NB4 (cell line): ENCODE data around the gene RPS6KA3.

Source experiments
- DNase-seq: peaks from one replicate; pipeline ENCODE4 v3.0.0; 2010; ENCODE audit warnings: low read depth
- H3K4me3 ChIP-seq: one replicate; pipeline ENCODE4 v1.5.1; 2011; ENCODE audit warnings: mild to moderate bottlenecking, low read depth, low read length, moderate library complexity
- CTCF ChIP-seq: IDR thresholded peaks from one replicate; pipeline ENCODE4 v1.5.1; 2012; ENCODE audit warnings: low read depth, low read length
- MAX ChIP-seq: IDR thresholded peaks from 2 replicates; pipeline ENCODE4 v1.6.1; 2011; ENCODE audit warnings: low read depth, low read length
- MYC ChIP-seq: IDR thresholded peaks from 2 replicates; pipeline ENCODE4 v1.6.1; 2011; ENCODE audit warnings: low read depth, low read length
- POLR2A ChIP-seq: IDR thresholded peaks from 2 replicates; pipeline ENCODE4 v1.6.1; 2011; ENCODE audit warnings: mild to moderate bottlenecking; ENCODE audit not compliant: insufficient read length; ENCODE audit errors: extremely low read depth

RPS6KA3 gene

DNA sequence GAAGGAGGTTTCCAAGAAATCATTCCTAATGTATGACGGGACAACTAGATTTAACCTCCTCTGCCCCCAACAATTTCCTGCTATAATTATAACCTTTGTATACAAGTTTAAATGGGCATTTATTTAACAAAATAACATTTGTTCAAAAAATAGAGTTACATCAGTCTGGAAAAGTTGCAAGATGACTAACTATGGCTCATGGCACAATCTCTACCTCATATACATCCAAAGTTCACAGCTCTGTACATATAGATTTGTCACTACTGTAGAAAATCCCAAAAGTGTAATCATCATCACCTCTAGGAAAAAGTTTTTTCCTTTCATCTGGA lies 3.8 kb upstream of the RPS6KA3 start:
- H3K4me3 ChIP-seq: no peak overlapping the region
- TF ChIP-seq POLR2A (no peak), MAX (no peak), CTCF (no peak), MYC (no peak)
- no peak for DNase-seq

- no peak for DNase-seq
- TF ChIP-seq POLR2A (no peak), MYC (no peak), MAX (no peak)
- H3K4me3 ChIP-seq: no peak overlapping the region
Observed at GRCh38 chrX:20269848-20270561, 3.3 kb upstream of the RPS6KA3 start.

DNA sequence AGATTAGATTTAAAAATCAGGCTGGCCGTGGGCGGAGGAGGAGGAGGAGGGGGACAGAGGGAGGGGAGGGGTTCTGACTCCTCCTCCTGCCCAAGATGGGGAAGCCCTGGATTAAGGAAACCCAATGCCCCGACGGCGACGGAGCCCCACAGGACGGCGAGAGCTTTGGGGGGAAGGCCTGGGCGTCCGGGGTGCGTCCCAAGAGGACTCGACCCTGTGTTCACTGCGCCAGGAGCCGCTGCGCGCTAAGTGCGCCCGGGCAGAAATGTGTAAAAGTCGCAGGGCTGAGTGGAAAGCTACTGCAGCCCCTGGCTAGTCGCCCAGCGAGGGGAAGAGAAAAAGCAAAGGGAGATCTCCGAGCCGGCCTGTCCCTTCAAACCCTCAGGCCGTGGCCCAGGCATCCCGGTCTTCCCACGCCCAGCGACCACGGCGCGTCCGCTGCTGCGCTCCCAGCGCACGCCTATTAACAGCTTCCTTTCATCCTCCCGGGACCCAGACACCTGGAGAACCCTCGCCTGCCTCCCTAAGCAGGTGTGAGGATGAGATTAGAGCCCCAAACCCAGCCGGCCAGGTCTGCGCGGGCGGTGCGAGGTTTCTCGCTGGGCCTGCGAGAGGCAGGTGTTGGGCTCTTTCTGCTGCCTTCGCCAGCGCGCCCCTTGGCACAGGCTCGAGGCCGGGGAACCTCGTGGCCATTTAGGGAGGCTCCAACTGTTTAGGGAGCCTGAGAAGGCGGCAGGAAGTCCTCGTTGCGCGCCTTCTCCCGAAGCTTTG lies 1.4 kb upstream of the RPS6KA3 start:
- no peak overlapping the region for H3K4me3 ChIP-seq
- DNase-seq: no peak
- TF ChIP-seq MYC: no peak
- no peak for TF ChIP-seq POLR2A
- TF ChIP-seq CTCF: no peak
- TF ChIP-seq MAX: no peak

DNA sequence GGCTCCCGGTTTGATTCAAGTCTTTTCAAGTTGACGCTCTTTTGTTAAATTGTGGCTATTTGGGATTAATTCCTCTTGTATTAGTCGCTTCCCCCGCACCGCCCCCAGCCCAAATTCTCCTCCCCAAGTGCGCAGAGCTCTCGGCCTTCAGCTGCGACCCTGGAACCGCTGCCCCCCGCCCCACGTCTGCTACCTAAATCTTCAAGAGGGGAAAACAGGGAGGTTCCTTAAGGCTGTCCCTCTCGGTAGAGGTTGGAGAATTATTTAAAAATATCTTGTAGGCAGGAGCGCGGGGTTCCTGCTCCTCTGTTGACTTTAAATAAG lies 860 bp upstream of the RPS6KA3 start:
- TF ChIP-seq MYC: no peak
- TF ChIP-seq POLR2A: no peak
- no peak for TF ChIP-seq MAX
- TF ChIP-seq CTCF: no peak
- peak overlapping the region; percentile 53 for H3K4me3 ChIP-seq
- no peak for DNase-seq

- DNase-seq: peak; percentile 67
- H3K4me3 ChIP-seq: peak overlapping the region; percentile 85
- no peak for TF ChIP-seq MYC
- TF ChIP-seq MAX: no peak
Observed at GRCh38 chrX:20265726-20266681, 705 bp downstream of the RPS6KA3 start.

- H3K4me3 ChIP-seq: peak overlapping the region; percentile 85
- peak; percentile 79 for DNase-seq
- TF ChIP-seq CTCF: no peak
- no peak for TF ChIP-seq MYC
- TF ChIP-seq POLR2A: no peak
- TF ChIP-seq MAX: no peak
Observed at GRCh38 chrX:20265221-20265725, 1.4 kb downstream of the RPS6KA3 start.
